DOHH2 (cell line): Measurements from ENCODE around the gene VASH2.
A peak's percentile ranks its signal among the peaks of the same experiment; 100 is the strongest.

Experiments
- H3F3A ChIP-seq: fragments of 200-600 bp; sonication (generic), shearing (Covaris generic); 2 replicates; pipeline ENCODE4 v1.6.0; 2016; ENCODE audit warnings: antibody characterized with exemption, mild to moderate bottlenecking; ENCODE audit not compliant: control insufficient read depth, insufficient read depth
- H3K27ac ChIP-seq: fragments of 200-600 bp; sonication (generic); 2 replicates; pipeline ENCODE4 v1.5.1; 2014; ENCODE audit warnings: low read depth, mild to moderate bottlenecking, low read length, moderate library complexity
- H3K27me3 ChIP-seq: fragments of 200-600 bp; sonication (generic); 2 replicates; pipeline ENCODE4 v1.6.1; 2014; ENCODE audit warnings: mild to moderate bottlenecking, low read length, mixed read lengths; ENCODE audit not compliant: control insufficient read depth
- H3K36me3 ChIP-seq: fragments of 200-600 bp; sonication (generic); 2 replicates; pipeline ENCODE4 v1.6.1; 2014; ENCODE audit warnings: mild to moderate bottlenecking, low read length, moderate library complexity, mixed read lengths; ENCODE audit not compliant: control insufficient read depth
- H3K4me1 ChIP-seq: fragments of 200-600 bp; sonication (generic); 2 replicates; pipeline ENCODE4 v1.6.1; 2014; ENCODE audit warnings: mild to moderate bottlenecking, low read length, mixed read lengths; ENCODE audit not compliant: control insufficient read depth
- H3K4me2 ChIP-seq: fragments of 200-600 bp; sonication (generic); 2 replicates; pipeline ENCODE4 v1.6.0; 2014; ENCODE audit warnings: mild to moderate bottlenecking, low read length, moderate library complexity
- H3K4me3 ChIP-seq: fragments of 200-600 bp; sonication (generic); 2 replicates; pipeline ENCODE4 v1.5.1; 2014; ENCODE audit warnings: mild to moderate bottlenecking, low read length, mixed read lengths
- H3K79me2 ChIP-seq: fragments of 200-600 bp; sonication (generic); 2 replicates; pipeline ENCODE4 v1.6.1; 2014; ENCODE audit warnings: mild to moderate bottlenecking, low read length, mixed read lengths; ENCODE audit not compliant: control insufficient read depth
- H3K9me2 ChIP-seq: fragments of 200-600 bp; sonication (generic); replicated peaks from 2 replicates; pipeline ENCODE4 v1.6.1; 2014; ENCODE audit warnings: mild to moderate bottlenecking, low read length, mixed read lengths; ENCODE audit not compliant: control insufficient read depth
- H3K9me3 ChIP-seq: fragments of 200-600 bp; sonication (generic); 2 replicates; pipeline ENCODE4 v1.6.1; 2014; ENCODE audit warnings: antibody characterized with exemption, low read length, mixed read lengths; ENCODE audit not compliant: control insufficient read depth, insufficient read depth
- H4K20me1 ChIP-seq: fragments of 200-600 bp; sonication (generic); 2 replicates; pipeline ENCODE4 v1.6.0; 2014; ENCODE audit warnings: low read depth, mild to moderate bottlenecking, antibody characterized with exemption, low read length, moderate library complexity; ENCODE audit not compliant: control insufficient read depth, insufficient read depth
- EZH2phosphoT487 ChIP-seq: fragments of 200-600 bp; sonication (generic); IDR thresholded peaks from 2 replicates; pipeline ENCODE4 v1.6.1; 2017; ENCODE audit warnings: borderline replicate concordance, mild to moderate bottlenecking, antibody characterized with exemption, low read length, moderate library complexity, mixed read lengths
- TF ChIP-seq, protein P1 (sequence below): fragments of 200-600 bp; sonication (generic); IDR thresholded peaks from one replicate; pipeline ENCODE4 v1.5.1; 2014; ENCODE audit warnings: antibody characterized with exemption, mild to moderate bottlenecking, low read depth, low read length; ENCODE audit not compliant: poor library complexity, severe bottlenecking

Gene VASH2

DNA sequence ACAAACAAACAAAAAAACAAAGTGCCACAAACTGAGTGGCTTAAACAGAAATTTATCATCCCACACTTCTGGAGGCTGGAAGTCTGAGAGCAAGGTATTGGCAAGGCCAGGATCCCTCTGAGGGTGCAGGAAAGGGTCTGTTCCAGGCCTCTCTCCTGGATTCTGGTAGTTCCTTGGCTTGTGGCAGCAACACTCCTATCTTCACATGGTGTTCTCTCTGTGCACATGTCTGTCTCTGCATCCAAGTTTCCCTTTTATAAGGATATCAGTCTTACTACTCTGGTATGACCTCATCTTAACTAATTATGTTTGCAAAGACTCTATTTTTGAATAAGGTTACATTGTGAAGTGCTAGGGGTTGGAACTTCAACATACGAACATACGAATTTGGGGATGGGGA lies 5.3 kb upstream of the VASH2 start:
- H3K4me3 ChIP-seq = peak overlapping the region; percentile 66
- TF ChIP-seq, protein P1, sequence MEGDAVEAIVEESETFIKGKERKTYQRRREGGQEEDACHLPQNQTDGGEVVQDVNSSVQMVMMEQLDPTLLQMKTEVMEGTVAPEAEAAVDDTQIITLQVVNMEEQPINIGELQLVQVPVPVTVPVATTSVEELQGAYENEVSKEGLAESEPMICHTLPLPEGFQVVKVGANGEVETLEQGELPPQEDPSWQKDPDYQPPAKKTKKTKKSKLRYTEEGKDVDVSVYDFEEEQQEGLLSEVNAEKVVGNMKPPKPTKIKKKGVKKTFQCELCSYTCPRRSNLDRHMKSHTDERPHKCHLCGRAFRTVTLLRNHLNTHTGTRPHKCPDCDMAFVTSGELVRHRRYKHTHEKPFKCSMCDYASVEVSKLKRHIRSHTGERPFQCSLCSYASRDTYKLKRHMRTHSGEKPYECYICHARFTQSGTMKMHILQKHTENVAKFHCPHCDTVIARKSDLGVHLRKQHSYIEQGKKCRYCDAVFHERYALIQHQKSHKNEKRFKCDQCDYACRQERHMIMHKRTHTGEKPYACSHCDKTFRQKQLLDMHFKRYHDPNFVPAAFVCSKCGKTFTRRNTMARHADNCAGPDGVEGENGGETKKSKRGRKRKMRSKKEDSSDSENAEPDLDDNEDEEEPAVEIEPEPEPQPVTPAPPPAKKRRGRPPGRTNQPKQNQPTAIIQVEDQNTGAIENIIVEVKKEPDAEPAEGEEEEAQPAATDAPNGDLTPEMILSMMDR = no peak
- no peak for TF ChIP-seq EZH2phosphoT487
- peaks cover 34% of the 10 kb centered on the region for H3F3A ChIP-seq
- no peaks in the 10 kb centered on the region for H3K9me3 ChIP-seq
- H3K27ac ChIP-seq = peak overlapping the region; percentile 88
- H3K4me2 ChIP-seq = peak overlapping the region; percentile 86
- H3K9me2 ChIP-seq = no peaks in the 10 kb centered on the region
- no peaks in the 10 kb centered on the region for H3K27me3 ChIP-seq
- H3K4me1 ChIP-seq = peaks cover 68% of the 10 kb centered on the region
- H3K36me3 ChIP-seq = no peaks in the 10 kb centered on the region
- no peaks in the 10 kb centered on the region for H4K20me1 ChIP-seq
- H3K79me2 ChIP-seq = no peaks in the 10 kb centered on the region

GRCh38 chr1:212945463-212946160 lies 4.7 kb upstream of the VASH2 start:
- H3K36me3 ChIP-seq = no peaks in the 10 kb centered on the region

GRCh38 chr1:212946872-212947271 lies 3.5 kb upstream of the VASH2 start:
- Histone ChIP-seq H3K27me3 (peaks cover 7% of the 10 kb centered on the region), H4K20me1 (no peaks in the 10 kb centered on the region), H3K4me1 (peaks cover 82% of the 10 kb centered on the region), H3K79me2 (no peaks in the 10 kb centered on the region), H3K9me2 (no peaks in the 10 kb centered on the region), H3K36me3 (no peaks in the 10 kb centered on the region), H3F3A (peaks cover 34% of the 10 kb centered on the region), H3K27ac (peak overlapping the region; percentile 88), H3K4me2 (peak overlapping the region; percentile 86), H3K4me3 (peak overlapping the region; percentile 66), H3K9me3 (no peaks in the 10 kb centered on the region)
- TF ChIP-seq, protein P1 = no peak
- TF ChIP-seq EZH2phosphoT487 = no peak

More at GRCh38 chr1:212945463-212946160, 4.7 kb upstream of the VASH2 start:
- Histone ChIP-seq H3K4me1 (peaks cover 72% of the 10 kb centered on the region), H3K79me2 (no peaks in the 10 kb centered on the region), H3K4me2 (peak overlapping the region; percentile 86), H3F3A (peaks cover 34% of the 10 kb centered on the region), H3K27me3 (no peaks in the 10 kb centered on the region), H3K9me2 (no peaks in the 10 kb centered on the region), H3K27ac (peak overlapping the region; percentile 88), H4K20me1 (no peaks in the 10 kb centered on the region), H3K4me3 (peak overlapping the region; percentile 66), H3K9me3 (no peaks in the 10 kb centered on the region)
- TF ChIP-seq, protein P1 = no peak
- no peak for TF ChIP-seq EZH2phosphoT487
